ENCODE measurements around the gene FNDC3A. TPM values are rescaled to one million over a fixed set of nuclear protein-coding genes. Genes with fewer than 3 reads are reported as not detected.
A peak's percentile ranks its signal among the peaks of the same experiment; 100 is the strongest.

The FNDC3A gene
- polyA plus RNA-seq, 1 experiment: 82.1 TPM

- Histone ChIP-seq H3K4me3 (ENCODE audit: low read depth, low read length) (no peak overlapping the region), H3K9me3 (ENCODE audit: control insufficient read depth, insufficient read depth, low read length) (peaks cover 7% of the 10 kb centered on the region; the same call in 1 of the 2 replicates), H3K27ac (ENCODE audit: low read depth, low read length) (no peak overlapping the region), H3K27me3 (ENCODE audit: control insufficient read depth, insufficient read depth, low read length) (no peaks in the 10 kb centered on the region)
- DNase-seq (ENCODE audit: low read depth, low spot score): no peak
- ChIA-PET CTCF (no interaction called here), POLR2A (no interaction called here)
- no peak for TF ChIP-seq CTCF (IDR thresholded peaks at IDR 0.05; ENCODE audit: low read depth, low read length)
Measured at GRCh38 chr13:49021953-49022352, 46.2 kb downstream of the FNDC3A start.

GRCh38 chr13:49022472-49023144 lies 46.9 kb downstream of the FNDC3A start:
- H3K27me3 ChIP-seq (ENCODE audit: control insufficient read depth, insufficient read depth, low read length): no peaks in the 10 kb centered on the region
- H3K4me3 ChIP-seq (ENCODE audit: low read depth, low read length): no peak overlapping the region
- peaks cover 7% of the 10 kb centered on the region; the same call in 1 of the 2 replicates for H3K9me3 ChIP-seq (ENCODE audit: control insufficient read depth, insufficient read depth, low read length)
- no peak for DNase-seq (ENCODE audit: low read depth, low spot score)
- POLR2A ChIA-PET: no interaction called here
- CTCF ChIA-PET: no interaction called here
- no peak for TF ChIP-seq CTCF (IDR thresholded peaks at IDR 0.05; ENCODE audit: low read depth, low read length)
- no peak overlapping the region for H3K27ac ChIP-seq (ENCODE audit: low read depth, low read length)

DNA sequence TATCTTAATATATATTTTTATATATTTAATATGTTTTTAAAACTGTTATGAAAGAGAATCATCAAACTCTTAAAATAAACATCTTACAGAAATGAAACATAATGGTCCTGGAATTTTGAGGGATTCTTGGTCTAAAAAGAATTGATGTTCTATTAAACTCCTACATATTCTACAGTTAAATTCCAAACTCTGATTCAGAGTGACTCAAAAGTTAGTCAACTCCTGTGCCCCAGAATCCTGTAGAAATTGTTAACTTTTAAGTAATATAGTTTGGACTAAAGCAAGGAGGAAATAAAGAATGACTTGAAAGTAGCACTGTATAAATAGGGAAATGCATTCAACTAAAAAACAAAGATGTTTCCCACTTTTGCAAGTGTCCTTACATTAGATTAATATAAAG lies 47.7 kb downstream of the FNDC3A start:
- Histone ChIP-seq H3K27me3 (ENCODE audit: control insufficient read depth, insufficient read depth, low read length) (no peaks in the 10 kb centered on the region), H3K9me3 (ENCODE audit: control insufficient read depth, insufficient read depth, low read length) (peaks cover 7% of the 10 kb centered on the region; the same call in 1 of the 2 replicates), H3K4me3 (ENCODE audit: low read depth, low read length) (no peak overlapping the region), H3K27ac (ENCODE audit: low read depth, low read length) (no peak overlapping the region)
- TF ChIP-seq CTCF (IDR thresholded peaks at IDR 0.05; ENCODE audit: low read depth, low read length): no peak
- ChIA-PET POLR2A (no interaction called here), CTCF (interaction anchor here (0.6 kb wide), 1 partner anchor 254 kb away, joined by 7 read pairs; no protein-coding TSS in a partner anchor)
- DNase-seq (ENCODE audit: low read depth, low spot score): peak; percentile 32

- Histone ChIP-seq H3K27me3 (ENCODE audit: control insufficient read depth, insufficient read depth, low read length) (no peaks in the 10 kb centered on the region), H3K4me3 (ENCODE audit: low read depth, low read length) (no peak overlapping the region), H3K9me3 (ENCODE audit: control insufficient read depth, insufficient read depth, low read length) (no peaks in the 10 kb centered on the region), H3K27ac (ENCODE audit: low read depth, low read length) (no peak overlapping the region)
- ChIA-PET CTCF (no interaction called here), POLR2A (no interaction called here)
- TF ChIP-seq CTCF (IDR thresholded peaks at IDR 0.05; ENCODE audit: low read depth, low read length): no peak
- DNase-seq (ENCODE audit: low read depth, low spot score): no peak
Measured at GRCh38 chr13:49026851-49027250, 51.1 kb downstream of the FNDC3A start.

- ChIA-PET CTCF (no interaction called here), POLR2A (no interaction called here)
- DNase-seq (ENCODE audit: low read depth, low spot score): no peak
- no peaks in the 10 kb centered on the region for H3K27me3 ChIP-seq (ENCODE audit: control insufficient read depth, insufficient read depth, low read length)
- no peak overlapping the region for H3K4me3 ChIP-seq (ENCODE audit: low read depth, low read length)
- TF ChIP-seq CTCF (IDR thresholded peaks at IDR 0.05; ENCODE audit: low read depth, low read length): no peak
- no peaks in the 10 kb centered on the region for H3K9me3 ChIP-seq (ENCODE audit: control insufficient read depth, insufficient read depth, low read length)
- no peak overlapping the region for H3K27ac ChIP-seq (ENCODE audit: low read depth, low read length)
Measured at GRCh38 chr13:49029570-49029969, 53.9 kb downstream of the FNDC3A start.

Data from AG04450 (cell line).